Nephron progenitor cell (in vitro differentiated cells): ENCODE results near the gene UMAD1.

Experiments
- DNase-seq: peaks from one replicate; pipeline ENCODE4 v3.0.0; 2021
- H3K27ac Mint-ChIP-seq: 2 replicates; pipeline ENCODE4 v1.8.0; 2021; ENCODE audit warnings: mild to moderate bottlenecking, moderate library complexity, mixed read lengths
- H3K27me3 Mint-ChIP-seq: 2 replicates; pipeline ENCODE4 v1.8.0; 2021; ENCODE audit warnings: mild to moderate bottlenecking, low read depth, mixed read lengths; ENCODE audit not compliant: poor library complexity
- H3K36me3 Mint-ChIP-seq: 2 replicates; pipeline ENCODE4 v1.8.0; 2021; ENCODE audit warnings: low read depth, mixed read lengths
- H3K4me1 Mint-ChIP-seq: 2 replicates; pipeline ENCODE4 v1.8.0; 2021; ENCODE audit warnings: mixed read lengths
- H3K4me3 Mint-ChIP-seq: 2 replicates; pipeline ENCODE4 v1.8.0; 2021; ENCODE audit warnings: mild to moderate bottlenecking, moderate library complexity, mixed read lengths
- H3K9me3 Mint-ChIP-seq: 2 replicates; pipeline ENCODE4 v1.8.0; 2021; ENCODE audit warnings: mild to moderate bottlenecking, moderate library complexity, mixed read lengths
- CTCF ChIP-seq: fragments of 200-600 bp; sonication (generic); IDR thresholded peaks from 2 replicates; pipeline ENCODE4 v1.5.0; 2021; ENCODE audit warnings: antibody characterized with exemption

Gene UMAD1

GRCh38 chr7:7876419-7876818 is 235.9 kb downstream of the UMAD1 start:
- Mint-ChIP-seq H3K9me3 (peaks cover 8% of the 10 kb centered on the region), H3K36me3 (peaks cover 5% of the 10 kb centered on the region), H3K27me3 (no peaks in the 10 kb centered on the region), H3K27ac (no peak overlapping the region), H3K4me3 (no peak overlapping the region), H3K4me1 (no peaks in the 10 kb centered on the region)
- no peak for TF ChIP-seq CTCF
- no peak for DNase-seq

- no peak overlapping the region for H3K4me3 Mint-ChIP-seq
- no peaks in the 10 kb centered on the region for H3K4me1 Mint-ChIP-seq
- no peaks in the 10 kb centered on the region for H3K36me3 Mint-ChIP-seq
- H3K27me3 Mint-ChIP-seq, result peaks cover 4% of the 10 kb centered on the region
- H3K27ac Mint-ChIP-seq, result no peak overlapping the region
- DNase-seq, result no peak
- H3K9me3 Mint-ChIP-seq, result no peaks in the 10 kb centered on the region
- TF ChIP-seq CTCF, result no peak
Measured at GRCh38 chr7:7881581-7881980, 241.0 kb downstream of the UMAD1 start.

GRCh38 chr7:7882888-7883287 is 242.3 kb downstream of the UMAD1 start:
- no peaks in the 10 kb centered on the region for H3K36me3 Mint-ChIP-seq

GRCh38 chr7:7883394-7883793 is 242.8 kb downstream of the UMAD1 start:
- no peak overlapping the region for H3K4me3 Mint-ChIP-seq
- no peaks in the 10 kb centered on the region for H3K4me1 Mint-ChIP-seq
- no peaks in the 10 kb centered on the region for H3K36me3 Mint-ChIP-seq
- no peak for TF ChIP-seq CTCF
- H3K27ac Mint-ChIP-seq, result no peak overlapping the region
- peaks cover 4% of the 10 kb centered on the region for H3K27me3 Mint-ChIP-seq
- H3K9me3 Mint-ChIP-seq, result no peaks in the 10 kb centered on the region
- no peak for DNase-seq

More at GRCh38 chr7:7882888-7883287, 242.3 kb downstream of the UMAD1 start:
- no peak overlapping the region for H3K4me3 Mint-ChIP-seq
- no peaks in the 10 kb centered on the region for H3K9me3 Mint-ChIP-seq
- TF ChIP-seq CTCF, result no peak
- no peak overlapping the region for H3K27ac Mint-ChIP-seq
- peaks cover 4% of the 10 kb centered on the region for H3K27me3 Mint-ChIP-seq
- DNase-seq, result no peak
- no peaks in the 10 kb centered on the region for H3K4me1 Mint-ChIP-seq

- DNase-seq, result no peak
- H3K9me3 Mint-ChIP-seq, result no peaks in the 10 kb centered on the region
- no peak for TF ChIP-seq CTCF
- H3K27ac Mint-ChIP-seq, result no peak overlapping the region
- no peaks in the 10 kb centered on the region for H3K36me3 Mint-ChIP-seq
- H3K4me1 Mint-ChIP-seq, result no peaks in the 10 kb centered on the region
- no peak overlapping the region for H3K4me3 Mint-ChIP-seq
- peaks cover 4% of the 10 kb centered on the region for H3K27me3 Mint-ChIP-seq
Measured at GRCh38 chr7:7884855-7885254, 244.3 kb downstream of the UMAD1 start.

- TF ChIP-seq CTCF, result no peak
- no peak overlapping the region for H3K4me3 Mint-ChIP-seq
Measured at GRCh38 chr7:7889791-7890568, 249.4 kb downstream of the UMAD1 start.

More at GRCh38 chr7:7889791-7890568, 249.4 kb downstream of the UMAD1 start:
- Mint-ChIP-seq H3K27me3 (no peaks in the 10 kb centered on the region), H3K4me1 (no peaks in the 10 kb centered on the region), H3K9me3 (no peaks in the 10 kb centered on the region), H3K36me3 (no peaks in the 10 kb centered on the region), H3K27ac (peak overlapping the region; percentile 89)
- DNase-seq, result no peak
